Smooth muscle cell (in vitro differentiated cells): Measurements from ENCODE around the gene FAM110A. TPM values are rescaled to one million over a fixed set of nuclear protein-coding genes. Genes with fewer than 3 reads are reported as not detected.

Source experiments
- DNase-seq: peaks from one replicate; lab custom pipeline; 2025; ENCODE audit not compliant: unreplicated experiment; lab: John Stamatoyannopoulos, UW
- H2AFZ ChIP-seq: fragments of 200-600 bp; sonication (generic); 2 replicates; pipeline ENCODE4 v1.6.0; 2016; ENCODE audit warnings: antibody characterized with exemption, low read depth, mild to moderate bottlenecking
- H3F3A ChIP-seq: fragments of 200-600 bp; sonication (generic); 2 replicates; pipeline ENCODE4 v1.6.0; 2017; ENCODE audit warnings: antibody characterized with exemption, low read depth
- H3K27ac ChIP-seq: fragments of 200-600 bp; sonication (generic); 2 replicates; pipeline ENCODE4 v1.5.1; 2016; ENCODE audit warnings: low read depth, mild to moderate bottlenecking
- H3K27me3 ChIP-seq: fragments of 200-600 bp; sonication (generic); 2 replicates; pipeline ENCODE4 v1.6.1; 2016; ENCODE audit warnings: low read depth, mild to moderate bottlenecking
- H3K36me3 ChIP-seq: fragments of 200-600 bp; sonication (generic); 2 replicates; pipeline ENCODE4 v1.5.1; 2016; ENCODE audit warnings: low read depth
- H3K4me1 ChIP-seq: fragments of 200-600 bp; sonication (generic); 2 replicates; pipeline ENCODE4 v1.5.1; 2016; ENCODE audit warnings: low read depth
- H3K4me2 ChIP-seq: fragments of 200-600 bp; sonication (generic); 2 replicates; pipeline ENCODE4 v1.6.0; 2016; ENCODE audit warnings: mild to moderate bottlenecking
- H3K4me3 ChIP-seq: fragments of 200-600 bp; sonication (generic); 2 replicates; pipeline ENCODE4 v1.5.1; 2016; ENCODE audit warnings: mild to moderate bottlenecking
- H3K79me2 ChIP-seq: fragments of 200-600 bp; sonication (generic); 2 replicates; pipeline ENCODE4 v1.6.0; 2016; ENCODE audit warnings: low read depth, mild to moderate bottlenecking
- H3K9ac ChIP-seq: fragments of 200-600 bp; sonication (generic); 2 replicates; pipeline ENCODE4 v1.6.0; 2016; ENCODE audit warnings: low read depth
- H3K9me3 ChIP-seq: fragments of 200-600 bp; sonication (generic); replicated peaks from 2 replicates; pipeline ENCODE4 v1.5.1; 2016; ENCODE audit warnings: low read depth
- H4K20me1 ChIP-seq: fragments of 200-600 bp; sonication (generic); 2 replicates; pipeline ENCODE4 v1.6.0; 2016; ENCODE audit warnings: low read depth
- CTCF ChIP-seq: fragments of 200-600 bp; sonication (generic); IDR thresholded peaks from 2 replicates; pipeline ENCODE4 v1.5.1; 2017; ENCODE audit warnings: borderline replicate concordance, mild to moderate bottlenecking, antibody characterized with exemption; ENCODE audit not compliant: insufficient read depth, poor library complexity, severe bottlenecking
- WGBS: methylation state at CpG from one replicate; pipeline ENCODE4 v1.1.7; 2016; ENCODE audit warnings: low lambda C conversion rate; 5-methylcytosine and 5-hydroxymethylcytosine counted together
- polyA plus RNA-seq: library from polyadenylated mRNA; unstranded; fragments of >200 nt; fragmentation: Nextera tagmentation; extraction: Ambion mirVana; gene quantifications from 2 replicates; pipeline ENCODE4 v1.2.1, GENCODE V29; 2016
- total RNA-seq: library from RNA; depleted of rRNA; stranded (reverse); fragments of >200 nt; gene quantifications from 2 replicates; pipeline ENCODE4 v1.2.3, GENCODE V29; 2014

FAM110A gene
- total and polyA plus RNA-seq, 2 experiments from 2014 or later: 5.3 to 5.6 TPM

GRCh38 chr20:830011-830521 is 3.4 kb upstream of the FAM110A start:
- H4K20me1 ChIP-seq: no peaks in the 10 kb centered on the region
- no peak for TF ChIP-seq CTCF
- H3K27me3 ChIP-seq: no peaks in the 10 kb centered on the region
- DNase-seq: no peak
- no peaks in the 10 kb centered on the region for H3F3A ChIP-seq
- no peak overlapping the region for H3K9ac ChIP-seq
- no peaks in the 10 kb centered on the region for H3K79me2 ChIP-seq
- WGBS: 79% methylated on average over 8 of the region's 8 CpGs
- no peak overlapping the region for H3K4me2 ChIP-seq
- no peak overlapping the region for H2AFZ ChIP-seq
- peaks cover 8% of the 10 kb centered on the region for H3K4me1 ChIP-seq
- H3K9me3 ChIP-seq: no peaks in the 10 kb centered on the region
- no peak overlapping the region for H3K27ac ChIP-seq
- H3K4me3 ChIP-seq: no peak overlapping the region
- no peaks in the 10 kb centered on the region for H3K36me3 ChIP-seq

- Histone ChIP-seq H3K9me3 (no peaks in the 10 kb centered on the region), H3K4me1 (peaks cover 8% of the 10 kb centered on the region), H3K79me2 (no peaks in the 10 kb centered on the region), H3F3A (no peaks in the 10 kb centered on the region), H3K9ac (no peak overlapping the region), H2AFZ (no peak overlapping the region), H4K20me1 (no peaks in the 10 kb centered on the region), H3K27me3 (no peaks in the 10 kb centered on the region), H3K27ac (no peak overlapping the region), H3K36me3 (no peaks in the 10 kb centered on the region), H3K4me2 (no peak overlapping the region), H3K4me3 (no peak overlapping the region)
- DNase-seq: no peak
- TF ChIP-seq CTCF: no peak
- 94% methylated on average over 3 of the region's 3 CpGs for WGBS
Observed at GRCh38 chr20:831251-831650, 2.3 kb upstream of the FAM110A start.

- H3K4me3 ChIP-seq: no peak overlapping the region
- no peaks in the 10 kb centered on the region for H4K20me1 ChIP-seq
- peaks cover 8% of the 10 kb centered on the region for H3K4me1 ChIP-seq
- H3K9ac ChIP-seq: no peak overlapping the region
- no peak for DNase-seq
- no peaks in the 10 kb centered on the region for H3K36me3 ChIP-seq
- no peaks in the 10 kb centered on the region for H3F3A ChIP-seq
- H3K4me2 ChIP-seq: no peak overlapping the region
- TF ChIP-seq CTCF: no peak
- H2AFZ ChIP-seq: no peak overlapping the region
- WGBS: 94% methylated on average over 3 of the region's 3 CpGs
- no peaks in the 10 kb centered on the region for H3K79me2 ChIP-seq
- H3K9me3 ChIP-seq: no peaks in the 10 kb centered on the region
- no peaks in the 10 kb centered on the region for H3K27me3 ChIP-seq
- no peak overlapping the region for H3K27ac ChIP-seq
Observed at GRCh38 chr20:831956-832355, 1.6 kb upstream of the FAM110A start.

- Histone ChIP-seq H3K36me3 (no peaks in the 10 kb centered on the region), H3K9ac (no peak overlapping the region), H3K79me2 (no peaks in the 10 kb centered on the region), H3K27me3 (no peaks in the 10 kb centered on the region), H3F3A (no peaks in the 10 kb centered on the region), H3K4me1 (peaks cover 8% of the 10 kb centered on the region), H2AFZ (peak overlapping the region; percentile 98), H3K9me3 (no peaks in the 10 kb centered on the region), H3K27ac (peak overlapping the region; percentile 26), H3K4me2 (peak overlapping the region; percentile 96), H4K20me1 (no peaks in the 10 kb centered on the region), H3K4me3 (peak overlapping the region; percentile 91)
- no peak for DNase-seq
- WGBS: 30% methylated on average over 4 of the region's 4 CpGs
- no peak for TF ChIP-seq CTCF
Observed at GRCh38 chr20:833121-833449, 430 bp upstream of the FAM110A start.
